ENCODE measurements around the gene EMILIN1. TPM values are rescaled to one million over a fixed set of nuclear protein-coding genes. Genes with fewer than 3 reads are reported as not detected.

Gene EMILIN1
- total RNA-seq, 1 donor, result 137 TPM

- Histone ChIP-seq H3K4me2 (ENCODE audit: insufficient read depth, low read length) (peak overlapping the region; percentile 95), H3K4me1 (ENCODE audit: insufficient read depth, low read length) (peaks cover 41% of the 10 kb centered on the region), H3K27ac (ENCODE audit: low read depth, low read length) (peak overlapping the region; percentile 77), H3K36me3 (ENCODE audit: insufficient read depth, low read length) (peaks cover 25% of the 10 kb centered on the region), H3K9me3 (ENCODE audit: low read depth, low read length) (no peaks in the 10 kb centered on the region), H3K79me2 (ENCODE audit: insufficient read depth, low read length) (peaks cover 37% of the 10 kb centered on the region), H4K20me1 (ENCODE audit: insufficient read depth, low read length) (peaks cover 33% of the 10 kb centered on the region), H3K27me3 (ENCODE audit: insufficient read depth, low read length) (no peaks in the 10 kb centered on the region), H3K4me3 (ENCODE audit: insufficient read depth, low read length) (peak overlapping the region; percentile 92), H2AFZ (ENCODE audit: low read length) (peak overlapping the region; percentile 61)
- no peak for TF ChIP-seq CTCF (IDR thresholded peaks at IDR 0.05; ENCODE audit: extremely low read depth, low read depth, low read length)
- peak; percentile 91 for DNase-seq (ENCODE audit: insufficient read length, low spot score, missing footprints)
Measured at GRCh38 chr2:27079233-27080139, 1.1 kb downstream of the EMILIN1 start.

- H3K27me3 ChIP-seq (ENCODE audit: insufficient read depth, low read length), result no peaks in the 10 kb centered on the region
- peak; percentile 90 for DNase-seq (ENCODE audit: insufficient read length, low spot score, missing footprints)
- H3K27ac ChIP-seq (ENCODE audit: low read depth, low read length), result peak overlapping the region; percentile 77
- peaks cover 33% of the 10 kb centered on the region for H4K20me1 ChIP-seq (ENCODE audit: insufficient read depth, low read length)
- peak overlapping the region; percentile 61 for H2AFZ ChIP-seq (ENCODE audit: low read length)
- TF ChIP-seq CTCF (IDR thresholded peaks at IDR 0.05; ENCODE audit: extremely low read depth, low read depth, low read length), result no peak
- H3K36me3 ChIP-seq (ENCODE audit: insufficient read depth, low read length), result peaks cover 27% of the 10 kb centered on the region
- H3K4me1 ChIP-seq (ENCODE audit: insufficient read depth, low read length), result peaks cover 35% of the 10 kb centered on the region
- no peaks in the 10 kb centered on the region for H3K9me3 ChIP-seq (ENCODE audit: low read depth, low read length)
- H3K4me3 ChIP-seq (ENCODE audit: insufficient read depth, low read length), result peak overlapping the region; percentile 92
- peak overlapping the region; percentile 95 for H3K4me2 ChIP-seq (ENCODE audit: insufficient read depth, low read length)
- H3K79me2 ChIP-seq (ENCODE audit: insufficient read depth, low read length), result peaks cover 37% of the 10 kb centered on the region
Measured at GRCh38 chr2:27080140-27080469, 1.7 kb downstream of the EMILIN1 start.

- no peak for TF ChIP-seq CTCF (IDR thresholded peaks at IDR 0.05; ENCODE audit: extremely low read depth, low read depth, low read length)
- no peak for DNase-seq (ENCODE audit: insufficient read length, low spot score, missing footprints)
- H3K27ac ChIP-seq (ENCODE audit: low read depth, low read length), result peak overlapping the region; percentile 77
- H3K27me3 ChIP-seq (ENCODE audit: insufficient read depth, low read length), result no peaks in the 10 kb centered on the region
- peaks cover 37% of the 10 kb centered on the region for H3K79me2 ChIP-seq (ENCODE audit: insufficient read depth, low read length)
- no peak overlapping the region for H2AFZ ChIP-seq (ENCODE audit: low read length)
- peaks cover 27% of the 10 kb centered on the region for H3K36me3 ChIP-seq (ENCODE audit: insufficient read depth, low read length)
- peaks cover 34% of the 10 kb centered on the region for H3K4me1 ChIP-seq (ENCODE audit: insufficient read depth, low read length)
- peaks cover 33% of the 10 kb centered on the region for H4K20me1 ChIP-seq (ENCODE audit: insufficient read depth, low read length)
- peak overlapping the region; percentile 95 for H3K4me2 ChIP-seq (ENCODE audit: insufficient read depth, low read length)
- no peaks in the 10 kb centered on the region for H3K9me3 ChIP-seq (ENCODE audit: low read depth, low read length)
- peak overlapping the region; percentile 92 for H3K4me3 ChIP-seq (ENCODE audit: insufficient read depth, low read length)
Measured at GRCh38 chr2:27080603-27080936, 2.2 kb downstream of the EMILIN1 start.

DNA sequence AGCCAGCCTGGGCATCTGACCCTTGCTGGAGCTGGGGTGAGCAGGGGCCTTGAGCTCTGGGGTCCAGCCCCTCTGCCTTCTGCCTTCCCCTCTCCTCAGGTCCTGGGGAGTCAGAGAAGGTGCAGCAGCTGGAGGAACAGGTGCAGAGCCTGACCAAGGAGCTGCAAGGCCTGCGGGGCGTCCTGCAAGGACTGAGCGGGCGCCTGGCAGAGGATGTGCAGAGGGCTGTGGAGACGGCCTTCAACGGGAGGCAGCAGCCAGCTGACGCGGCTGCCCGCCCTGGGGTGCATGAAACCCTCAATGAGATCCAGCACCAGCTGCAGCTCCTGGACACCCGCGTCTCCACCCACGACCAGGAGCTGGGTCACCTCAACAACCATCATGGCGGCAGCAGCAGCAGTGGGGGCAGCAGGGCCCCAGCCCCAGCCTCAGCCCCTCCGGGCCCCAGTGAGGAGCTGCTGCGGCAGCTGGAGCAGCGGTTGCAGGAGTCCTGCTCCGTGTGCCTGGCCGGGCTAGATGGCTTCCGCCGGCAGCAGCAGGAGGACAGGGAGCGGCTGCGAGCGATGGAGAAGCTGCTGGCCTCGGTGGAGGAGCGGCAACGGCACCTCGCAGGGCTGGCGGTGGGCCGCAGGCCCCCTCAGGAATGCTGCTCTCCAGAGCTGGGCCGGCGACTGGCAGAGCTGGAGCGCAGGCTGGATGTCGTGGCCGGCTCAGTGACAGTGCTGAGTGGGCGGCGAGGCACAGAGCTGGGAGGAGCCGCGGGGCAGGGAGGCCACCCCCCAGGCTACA is 3.8 kb downstream of the EMILIN1 start:
- no peak overlapping the region for H3K4me3 ChIP-seq (ENCODE audit: insufficient read depth, low read length)
- no peaks in the 10 kb centered on the region for H3K9me3 ChIP-seq (ENCODE audit: low read depth, low read length)
- H2AFZ ChIP-seq (ENCODE audit: low read length), result no peak overlapping the region
- peaks cover 36% of the 10 kb centered on the region for H3K4me1 ChIP-seq (ENCODE audit: insufficient read depth, low read length)
- no peak overlapping the region for H3K4me2 ChIP-seq (ENCODE audit: insufficient read depth, low read length)
- H3K27ac ChIP-seq (ENCODE audit: low read depth, low read length), result no peak overlapping the region
- no peaks in the 10 kb centered on the region for H3K27me3 ChIP-seq (ENCODE audit: insufficient read depth, low read length)
- DNase-seq (ENCODE audit: insufficient read length, low spot score, missing footprints), result peak; percentile 78
- no peak for TF ChIP-seq CTCF (IDR thresholded peaks at IDR 0.05; ENCODE audit: extremely low read depth, low read depth, low read length)
- H4K20me1 ChIP-seq (ENCODE audit: insufficient read depth, low read length), result peaks cover 33% of the 10 kb centered on the region
- H3K36me3 ChIP-seq (ENCODE audit: insufficient read depth, low read length), result peaks cover 27% of the 10 kb centered on the region
- H3K79me2 ChIP-seq (ENCODE audit: insufficient read depth, low read length), result peaks cover 37% of the 10 kb centered on the region

Measured in osteoblast (primary cell).